Erythroblast (primary cell): ENCODE results near the gene GRK4.

ENCODE experiments used
- GATA1 ChIP-seq: IDR thresholded peaks from 2 replicates; pipeline ENCODE4 v1.6.1; 2011; ENCODE audit warnings: low read depth, mild to moderate bottlenecking, control low read depth, low read length, moderate library complexity
- POLR2A ChIP-seq: IDR thresholded peaks from 2 replicates; pipeline ENCODE4 v1.6.1; 2011; ENCODE audit warnings: mild to moderate bottlenecking, low read length

GRCh38 chr4:2961421-2961810 is 2.0 kb upstream of the GRK4 start:
- TF ChIP-seq POLR2A, result no peak
- TF ChIP-seq GATA1, result no peak
